GM19023 (cell line): ENCODE measurements around the gene METRNL.

Experiments
- ATAC-seq: cut with Tn5 transposase; IDR thresholded peaks from one replicate; pipeline ENCODE4 v1.9.1; 2021; ENCODE audit warnings: mild to moderate bottlenecking, moderate library complexity; ENCODE audit not compliant: unreplicated experiment

The METRNL gene

DNA sequence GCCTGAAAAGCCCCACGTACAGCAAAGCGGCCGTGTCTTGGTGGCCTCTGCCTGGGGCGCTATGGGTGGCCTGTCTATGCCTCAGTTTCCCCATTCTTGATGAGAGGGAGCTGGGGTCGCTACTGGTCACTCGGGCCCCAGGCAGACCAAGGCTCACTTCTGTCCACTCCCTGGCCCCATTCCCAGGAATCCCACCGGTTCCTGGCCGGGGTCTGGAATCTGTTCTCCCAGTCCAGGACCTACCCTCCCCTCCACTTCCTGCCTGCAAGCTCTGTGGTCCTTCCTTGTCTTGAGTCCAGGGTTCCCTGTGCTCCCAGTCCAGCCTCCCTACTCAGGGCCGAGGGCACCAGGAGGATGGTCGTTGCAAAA is 24.5 kb downstream of the METRNL start:
- ATAC-seq = no peak

DNA sequence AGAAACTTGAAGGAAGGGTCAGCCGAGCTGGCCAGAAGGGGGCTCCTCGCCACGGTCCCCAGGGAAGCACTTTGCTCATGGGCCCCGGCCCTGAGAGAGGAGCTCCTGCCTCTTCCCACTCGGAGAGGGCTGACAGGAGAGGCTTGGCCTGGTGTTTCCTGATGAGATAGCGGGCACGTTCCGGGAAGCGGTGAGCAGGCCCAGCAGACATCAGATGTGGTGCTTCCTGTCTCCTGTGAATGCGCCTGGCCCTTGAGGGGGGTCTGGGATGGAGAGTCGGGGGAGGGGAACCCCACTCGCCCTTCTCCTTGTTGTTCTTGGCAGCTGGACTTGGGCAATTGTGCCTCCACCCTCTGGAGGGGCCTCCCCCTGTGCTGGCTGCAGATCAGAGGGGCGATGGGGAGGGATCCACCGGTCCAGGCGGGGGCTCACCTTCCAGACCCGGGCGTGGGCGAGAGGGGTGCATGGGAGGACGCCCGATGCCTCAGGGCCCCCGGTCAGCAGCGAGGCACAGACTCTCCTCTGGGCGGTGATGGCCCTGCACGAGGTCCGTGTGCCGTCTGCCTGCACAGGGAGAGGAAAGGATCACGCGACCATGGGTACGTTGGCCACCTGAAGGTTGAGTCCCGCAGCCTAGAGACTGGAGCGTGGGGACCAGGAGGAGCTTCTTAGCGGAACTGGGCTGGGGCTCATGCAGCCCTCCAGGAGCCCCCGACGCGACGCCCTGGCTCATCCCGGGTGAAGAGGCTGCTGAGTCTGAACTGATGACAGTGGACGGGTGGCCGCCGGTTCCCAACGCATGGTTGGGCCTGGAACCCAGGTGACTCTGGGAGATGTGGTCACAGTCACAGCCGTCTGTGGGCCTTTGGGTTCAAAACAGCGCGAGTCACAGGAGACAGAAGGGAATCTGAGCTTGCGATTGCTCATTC is 25.4 kb downstream of the METRNL start:
- ATAC-seq = no peak

DNA sequence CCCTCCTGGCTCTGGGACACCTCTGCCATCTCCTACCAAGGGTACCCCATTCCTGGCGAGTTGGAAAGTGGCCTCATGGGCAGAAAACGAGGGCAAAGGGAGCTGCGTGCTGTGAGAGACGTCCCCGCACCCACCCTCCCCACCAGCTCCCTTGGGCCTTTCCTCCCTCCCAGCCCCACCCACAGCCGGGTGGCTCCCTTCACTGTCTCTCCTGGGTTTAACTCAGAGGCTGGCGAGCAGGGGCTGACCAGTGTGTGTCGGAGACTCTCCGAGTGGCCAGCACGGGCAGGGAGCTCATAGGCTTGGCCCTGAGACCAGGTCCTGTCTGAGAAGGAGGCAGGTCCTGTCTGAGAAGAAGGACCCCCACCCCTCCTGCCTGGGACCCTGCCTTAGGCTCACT is 26.1 kb downstream of the METRNL start:
- ATAC-seq = no peak

DNA sequence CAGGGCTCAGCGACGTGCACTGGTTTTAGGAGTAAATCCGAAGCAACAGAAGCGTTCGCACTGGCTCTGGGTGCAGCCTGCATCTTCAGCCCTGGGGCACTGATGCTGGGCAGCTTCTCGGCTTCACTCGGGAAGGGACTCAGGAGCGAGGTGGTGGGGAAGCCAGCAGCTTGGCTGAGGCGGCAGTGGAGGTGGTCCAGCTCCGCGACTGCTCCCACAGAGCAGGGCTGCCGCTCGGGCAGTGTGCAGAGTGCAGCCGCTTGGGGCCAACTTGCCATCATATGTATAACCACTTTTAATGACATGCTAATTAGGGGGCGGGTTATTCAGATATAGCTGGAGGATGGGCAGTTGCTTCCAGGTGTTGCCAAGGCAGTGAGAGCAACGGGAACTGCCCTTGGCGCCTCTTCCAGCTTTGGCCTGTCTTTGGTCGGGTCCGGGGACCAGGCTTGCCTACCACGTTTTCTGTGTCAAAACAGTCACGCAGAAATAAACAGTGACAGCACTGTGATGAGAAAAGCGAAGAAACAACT is 26.7 kb downstream of the METRNL start:
- no peak for ATAC-seq

DNA sequence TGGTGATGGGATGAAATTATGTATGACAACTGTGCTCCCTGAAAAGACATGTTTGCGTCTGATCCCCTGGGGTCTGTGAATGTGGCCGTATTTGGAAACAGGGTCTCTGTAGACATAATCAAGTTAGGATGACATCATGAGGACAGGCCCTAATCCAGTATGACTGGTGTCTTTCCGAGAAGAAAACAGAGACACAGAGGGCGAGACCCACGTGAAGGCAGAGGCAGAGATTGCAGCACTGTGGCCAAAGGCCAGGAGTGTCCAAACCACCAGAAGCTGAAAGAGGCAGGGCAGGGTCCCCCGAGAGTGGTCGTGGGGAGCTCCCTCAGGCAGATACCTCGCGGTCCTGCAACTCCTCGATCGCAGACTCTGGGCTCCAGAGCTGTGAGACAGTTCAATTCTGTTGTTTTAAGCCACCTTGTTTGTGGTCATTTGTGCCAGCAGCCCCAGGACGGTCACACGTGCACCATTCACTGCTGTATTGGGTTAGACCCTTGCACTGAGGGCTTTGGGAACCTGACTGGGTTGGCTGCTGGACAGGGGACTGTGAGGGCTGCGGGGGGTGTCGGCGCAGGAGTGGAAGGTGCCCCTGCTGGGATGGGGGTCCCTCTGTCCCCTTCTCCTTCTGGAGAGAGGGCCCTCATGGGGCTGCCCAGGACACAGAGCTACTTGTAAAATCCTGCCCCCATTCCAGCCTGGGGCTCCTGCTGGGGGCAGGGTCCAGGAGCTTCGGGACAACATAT is 27.7 kb downstream of the METRNL start:
- ATAC-seq = no peak

DNA sequence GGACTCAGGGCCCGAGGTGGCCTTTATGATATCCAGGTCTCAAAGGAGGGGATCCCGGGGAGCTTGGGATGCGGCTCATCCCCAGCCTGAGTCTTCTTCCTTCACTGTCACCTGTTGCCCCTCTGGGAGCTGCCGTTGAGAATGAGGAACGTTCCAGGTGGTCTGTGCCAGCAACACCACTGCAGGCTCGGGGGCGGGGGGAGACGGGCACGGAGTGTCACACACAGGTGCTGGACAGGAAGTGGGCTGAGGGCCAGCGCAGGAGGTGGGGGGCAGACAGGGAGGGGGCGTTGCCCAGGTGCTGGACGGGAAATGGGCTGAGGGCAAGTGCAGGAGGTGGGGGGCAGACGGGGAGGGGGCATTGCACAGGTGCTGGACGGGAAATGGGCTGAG is 28.2 kb downstream of the METRNL start:
- no peak for ATAC-seq

DNA sequence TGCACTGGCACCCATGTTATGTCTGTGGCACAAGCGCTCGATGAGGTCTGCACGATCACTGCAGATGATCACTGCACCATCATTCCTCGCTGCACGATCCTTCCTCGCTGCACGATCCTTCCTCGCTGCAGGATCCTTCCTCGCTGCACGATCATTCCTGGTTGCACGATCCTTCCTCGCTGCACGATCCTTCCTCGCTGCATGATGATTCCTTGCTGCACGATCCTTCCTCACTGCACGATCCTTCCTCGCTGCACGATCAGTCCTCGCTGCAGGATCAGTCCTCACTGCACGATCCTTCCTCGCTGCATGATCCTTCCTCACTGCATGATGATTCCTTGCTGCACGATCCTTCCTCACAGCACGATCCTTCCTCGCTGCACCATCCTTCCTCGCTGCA is 29.3 kb downstream of the METRNL start:
- no peak for ATAC-seq

DNA sequence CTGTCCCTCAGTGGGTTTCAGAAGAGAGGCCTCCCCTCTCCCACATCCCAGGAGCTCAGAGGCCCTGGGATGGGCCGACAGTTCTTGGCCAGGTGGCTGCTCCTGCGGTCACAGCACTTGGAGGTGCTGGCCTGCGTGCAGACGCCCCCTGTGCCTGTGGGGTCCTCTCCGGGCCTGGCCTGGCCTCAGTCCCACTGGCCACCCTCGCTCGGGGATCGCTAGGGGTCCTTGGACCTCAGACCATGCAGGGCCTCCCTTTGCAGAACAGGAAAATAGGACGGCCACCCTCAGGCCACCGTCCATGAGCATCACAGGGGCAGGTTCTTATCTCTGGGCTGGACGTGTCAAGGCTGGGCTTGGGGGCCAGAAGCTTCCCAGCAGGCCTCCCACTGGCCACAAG is 30.0 kb downstream of the METRNL start:
- no peak for ATAC-seq

DNA sequence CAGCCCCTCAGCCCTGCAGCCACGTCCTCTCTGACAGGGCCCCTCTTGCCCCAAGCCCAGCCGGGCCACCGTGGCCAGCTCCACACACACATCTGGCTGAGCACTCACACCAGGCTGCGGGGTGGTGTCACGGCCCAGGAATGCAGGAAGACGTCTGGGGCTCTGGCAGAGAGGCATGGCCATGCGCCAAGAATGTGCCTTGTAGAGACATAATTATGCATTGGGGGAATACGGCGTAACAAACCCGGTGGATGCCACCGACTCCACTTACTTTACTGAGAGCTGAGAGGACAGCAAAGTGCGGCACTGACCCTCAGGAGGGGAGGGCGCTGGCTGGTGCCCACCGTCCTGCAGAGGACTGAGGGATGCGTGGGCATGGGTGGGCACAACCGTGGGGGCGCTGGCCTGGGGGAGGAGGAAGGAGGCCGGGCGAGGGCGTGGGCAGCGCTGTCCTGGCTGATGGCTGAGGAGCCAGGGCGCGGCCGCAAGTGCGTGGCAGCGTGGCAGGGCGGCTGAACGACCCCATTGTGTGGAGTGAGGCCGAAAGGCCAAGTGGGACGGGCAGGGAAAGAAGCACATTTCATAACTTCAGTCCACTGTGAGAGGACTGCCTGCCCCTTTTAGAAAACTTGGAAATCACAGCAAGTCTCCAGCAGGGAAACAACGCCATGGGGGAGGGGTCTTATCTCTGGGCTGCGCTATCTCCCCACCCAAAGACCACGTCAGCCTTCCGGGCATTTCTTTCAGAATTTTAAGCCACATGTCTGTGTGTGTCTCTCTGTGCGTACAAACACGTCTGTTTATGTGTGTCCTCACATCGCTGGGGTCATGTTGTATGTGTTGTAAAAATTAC is 30.6 kb downstream of the METRNL start:
- ATAC-seq = no peak

DNA sequence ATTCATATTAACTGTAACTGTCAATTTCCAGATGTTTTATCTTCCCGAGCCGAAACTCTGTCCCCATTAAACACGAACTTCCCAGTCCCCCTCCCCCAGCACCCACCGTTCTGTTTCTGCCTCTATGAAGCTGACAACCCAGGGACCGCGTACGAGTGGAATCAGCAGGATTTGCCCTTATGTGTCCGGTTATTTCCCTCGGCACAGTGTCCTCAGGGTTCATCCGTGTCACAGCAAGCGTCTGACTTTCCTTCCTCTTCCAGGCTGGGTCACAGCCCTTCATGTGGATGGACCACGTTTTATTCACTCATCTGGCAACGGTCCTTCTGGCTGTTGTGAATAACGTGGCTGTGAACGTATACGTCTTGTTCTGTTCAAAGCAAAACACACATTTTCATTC is 31.3 kb downstream of the METRNL start:
- no peak for ATAC-seq

DNA sequence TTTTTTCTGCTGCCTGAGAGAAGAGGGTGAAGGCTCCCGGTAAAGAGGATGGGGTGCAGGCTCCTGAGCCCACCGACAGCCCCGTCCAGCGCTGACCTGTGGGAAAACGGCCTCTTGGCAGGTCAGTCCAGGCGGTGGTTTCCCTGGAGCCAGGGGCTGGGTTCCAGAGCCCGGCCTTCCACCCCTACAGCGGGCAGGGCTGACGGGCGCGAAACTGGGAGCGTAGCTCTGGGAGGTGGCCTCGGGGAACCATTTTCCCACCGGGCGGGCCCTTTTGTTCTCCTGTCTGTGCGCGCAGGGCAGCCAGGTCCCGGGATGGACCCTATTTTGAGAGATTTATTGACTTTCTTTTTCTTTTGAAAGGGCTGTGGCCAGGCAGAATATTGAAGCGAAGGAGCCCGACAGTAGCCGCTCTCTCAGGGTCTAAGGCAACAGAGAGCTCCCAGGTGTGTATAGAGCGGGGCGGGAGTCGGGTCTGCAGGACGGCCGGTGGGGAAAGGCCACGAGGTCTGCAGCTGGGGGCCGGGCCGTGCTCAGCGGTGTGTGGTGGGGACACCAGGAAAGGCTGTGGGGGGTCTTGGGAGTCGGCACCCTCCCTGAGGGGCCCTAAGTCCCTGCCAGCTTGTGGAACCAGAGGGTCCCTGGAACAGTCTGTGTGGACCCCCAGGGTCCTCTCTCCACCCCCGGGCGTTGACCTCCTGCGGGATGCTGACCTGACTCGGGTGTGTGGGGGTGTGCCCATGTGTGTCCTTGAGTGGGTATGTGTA is 32.3 kb downstream of the METRNL start:
- no peak for ATAC-seq

DNA sequence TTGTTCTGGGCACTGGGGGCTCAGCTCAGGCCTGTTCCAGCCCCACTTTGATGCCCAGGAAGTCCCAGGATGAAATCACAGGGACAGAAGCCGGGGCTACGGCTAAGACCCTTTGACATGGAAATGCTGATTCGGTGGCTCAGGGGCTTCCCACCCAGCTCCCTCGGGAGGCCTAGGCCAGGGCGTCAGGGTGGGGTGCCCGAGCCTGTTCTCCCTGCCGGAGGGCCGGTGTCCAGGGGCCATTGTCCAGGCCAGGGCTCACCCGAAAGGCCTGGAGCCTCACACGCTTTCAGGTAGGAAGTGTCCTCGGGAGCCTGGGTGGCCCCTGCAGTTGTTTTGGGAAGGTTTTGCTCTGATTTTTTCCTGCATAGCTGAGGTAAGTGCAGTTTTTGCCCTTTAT is 34.0 kb downstream of the METRNL start:
- ATAC-seq = no peak

DNA sequence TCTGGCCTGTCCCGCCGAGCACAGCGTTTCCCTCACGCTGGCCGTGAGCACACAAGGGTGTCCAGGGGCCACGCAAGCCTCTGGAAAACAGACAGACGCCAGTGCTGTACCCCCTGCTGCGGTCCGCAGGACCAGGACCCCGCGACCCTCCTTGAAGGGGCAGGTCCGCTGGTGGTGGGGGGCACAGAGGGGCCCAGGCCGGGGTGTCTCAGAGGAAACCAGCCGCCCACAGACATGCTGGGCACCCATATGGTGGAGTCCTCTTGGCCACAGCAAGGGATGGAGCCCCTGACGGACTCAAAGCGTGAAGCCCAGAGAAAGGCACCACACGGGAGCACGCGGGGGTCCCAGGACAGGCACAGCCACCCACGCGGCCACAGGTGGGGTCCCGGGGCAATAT is 34.4 kb downstream of the METRNL start:
- no peak for ATAC-seq

DNA sequence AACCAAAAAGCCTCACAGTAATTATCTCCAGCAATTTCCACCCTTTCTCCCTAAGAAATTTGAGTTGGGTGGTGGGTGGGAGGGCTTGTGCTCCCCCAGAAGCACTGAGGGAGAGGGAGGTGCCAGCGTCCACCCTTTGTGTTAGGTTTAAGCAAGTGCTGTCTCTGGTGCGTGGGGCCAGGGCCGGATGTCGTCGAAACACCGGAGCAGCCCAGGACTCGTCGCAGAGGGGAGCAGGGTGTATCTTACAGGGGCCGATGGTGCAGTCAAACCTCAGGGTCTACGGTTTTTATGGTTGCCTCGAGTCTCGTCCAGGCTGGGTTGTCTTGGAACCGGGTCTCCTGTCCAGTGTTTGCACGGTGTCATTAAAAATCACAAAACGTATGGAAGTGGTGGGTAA is 35.3 kb downstream of the METRNL start:
- no peak for ATAC-seq

DNA sequence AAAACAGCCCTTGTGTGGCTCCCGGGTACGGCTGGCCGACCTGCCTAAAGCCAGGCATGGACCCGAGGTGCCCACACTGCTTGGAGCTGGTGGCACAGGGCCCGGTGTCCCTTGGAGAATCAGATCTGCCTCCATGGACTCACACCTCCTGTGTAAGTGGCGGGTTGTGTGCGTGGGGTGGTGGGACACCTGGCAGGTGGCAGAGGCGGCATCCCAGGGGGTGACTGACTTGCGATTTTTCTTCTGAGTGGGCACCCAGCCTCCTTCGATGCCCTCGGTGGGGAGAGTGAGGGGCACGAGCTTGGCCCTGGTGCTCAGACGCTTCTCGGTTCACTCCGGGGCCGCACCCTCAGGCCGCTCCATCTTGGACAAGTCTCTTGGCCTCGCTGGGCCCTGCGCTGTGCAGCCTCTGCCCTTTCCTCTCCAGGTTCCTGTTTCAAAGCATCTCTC is 35.8 kb downstream of the METRNL start:
- ATAC-seq = no peak

DNA sequence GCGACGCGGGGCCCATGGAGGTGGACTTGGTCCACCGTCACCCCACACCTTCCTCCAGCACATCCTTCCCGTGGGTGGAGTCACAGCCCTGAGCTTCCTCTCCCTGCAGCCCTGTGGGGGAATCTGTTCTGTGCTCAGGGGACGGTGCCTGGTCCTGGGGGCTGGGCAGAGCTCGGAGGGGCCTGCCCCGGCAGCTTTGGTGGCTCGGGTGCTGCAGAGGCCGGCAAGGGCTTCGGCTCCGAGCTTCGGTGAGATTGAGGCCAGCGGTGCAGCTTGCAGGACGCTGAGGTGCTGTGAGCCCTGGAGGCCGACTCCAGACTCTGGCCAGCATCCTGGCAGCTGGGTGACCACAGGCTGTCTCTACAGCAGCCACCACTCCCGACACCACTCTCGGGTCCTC is 36.4 kb downstream of the METRNL start:
- no peak for ATAC-seq

DNA sequence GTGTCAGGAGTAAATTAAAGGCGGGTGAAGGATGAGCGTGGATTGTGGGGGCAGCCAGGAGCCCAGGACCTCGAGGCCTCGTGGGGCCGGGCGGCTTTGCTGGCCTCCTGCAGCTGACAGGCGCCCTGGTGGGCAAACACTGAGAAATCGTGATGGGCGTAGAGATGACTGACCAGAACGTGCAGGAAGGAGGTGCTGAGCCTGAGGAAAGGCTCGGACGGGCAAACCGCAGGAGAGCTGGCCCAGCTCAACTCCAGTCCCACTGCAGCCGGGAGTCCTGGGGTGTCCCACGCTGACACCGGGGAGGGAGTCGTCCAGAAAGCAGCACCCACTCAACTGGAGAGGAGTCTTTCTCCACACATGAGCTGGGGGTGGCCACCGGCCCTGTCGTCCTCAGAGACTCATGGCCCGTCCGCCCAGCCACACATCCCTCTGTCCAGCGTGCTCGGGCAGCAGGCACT is 36.9 kb downstream of the METRNL start:
- no peak for ATAC-seq

DNA sequence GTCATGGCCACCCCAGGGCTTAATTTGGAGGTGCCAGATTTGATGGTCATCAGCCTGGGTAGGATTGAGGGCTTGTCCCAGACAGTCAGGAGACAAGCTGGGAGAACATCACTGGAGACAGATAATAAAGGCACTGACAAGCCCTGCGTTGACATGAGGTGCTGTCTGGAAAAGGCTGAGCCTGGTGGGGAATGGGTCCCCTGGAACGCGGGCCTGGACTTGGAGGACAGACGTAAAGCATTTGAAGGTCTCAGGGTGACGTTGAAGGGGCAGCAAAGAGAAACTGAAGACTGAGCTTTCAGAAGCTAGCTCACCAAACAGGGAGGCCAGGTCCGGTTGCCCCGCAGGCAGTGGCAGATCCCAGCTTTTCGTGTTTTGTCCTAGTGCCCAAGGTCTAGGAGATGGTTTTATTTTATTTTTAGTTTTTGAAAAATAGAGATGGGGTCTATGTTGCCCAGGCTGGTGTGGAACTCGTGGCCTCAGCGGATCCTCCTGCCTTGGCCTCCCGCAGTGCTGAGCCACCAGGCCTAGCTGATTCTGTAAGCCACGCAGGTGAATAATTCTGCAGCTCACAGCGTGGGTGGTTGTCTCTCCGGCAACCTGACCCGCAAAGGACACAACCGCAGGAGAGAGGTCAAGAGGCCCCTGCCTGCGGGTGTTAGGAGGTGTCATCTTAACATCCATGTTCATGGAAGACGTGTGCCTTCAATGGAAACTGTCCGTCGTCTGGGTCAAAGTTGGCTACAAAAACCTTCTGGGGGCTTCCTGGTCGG is 37.6 kb downstream of the METRNL start:
- no peak for ATAC-seq

DNA sequence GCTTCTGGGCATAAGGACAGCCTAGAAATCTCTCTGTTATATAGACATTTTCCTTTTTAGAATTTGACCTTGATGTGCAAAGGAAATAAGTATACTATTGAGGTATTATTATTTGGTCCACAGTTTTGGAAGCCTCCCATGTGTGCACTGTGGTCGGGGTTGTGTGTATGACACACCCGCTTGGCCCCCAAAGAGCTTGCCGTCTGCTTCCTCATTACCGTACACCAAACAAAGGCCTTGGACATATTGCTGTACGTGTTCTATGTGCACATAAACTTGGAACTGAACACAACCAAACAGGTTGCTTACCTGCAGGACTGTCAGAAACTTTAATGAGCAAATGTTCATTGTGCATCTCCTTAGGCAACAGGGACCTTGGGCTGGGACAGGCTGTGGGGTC is 38.2 kb downstream of the METRNL start:
- ATAC-seq = no peak
